ENCODE results near the gene CRACR2A.

The CRACR2A gene

GRCh38 chr12:3723916-3724805 is 28.7 kb downstream of the CRACR2A start:
- no peak for DNase-seq

GRCh38 chr12:3722368-3722767 is 30.5 kb downstream of the CRACR2A start:
- no peak for DNase-seq

DNA sequence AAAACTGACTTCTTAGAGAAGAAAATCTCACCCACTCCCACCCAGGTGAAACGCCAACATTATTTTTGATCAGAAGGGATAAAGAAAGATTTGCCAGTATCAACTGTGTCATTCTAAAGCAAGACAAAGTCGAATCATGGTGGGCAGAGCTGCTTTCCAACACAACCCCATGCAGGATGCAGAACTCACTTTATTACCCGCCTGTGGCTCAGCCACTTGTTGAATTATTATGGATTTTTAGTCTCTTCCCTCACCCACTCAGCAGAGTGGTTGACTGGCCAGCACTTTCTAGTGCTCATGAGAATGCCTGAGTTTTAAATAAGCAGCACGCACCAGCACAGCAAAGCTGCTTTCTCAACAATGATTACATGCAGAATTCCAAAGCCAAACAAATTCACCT is 32.1 kb downstream of the CRACR2A start:
- no peak for DNase-seq

DNA sequence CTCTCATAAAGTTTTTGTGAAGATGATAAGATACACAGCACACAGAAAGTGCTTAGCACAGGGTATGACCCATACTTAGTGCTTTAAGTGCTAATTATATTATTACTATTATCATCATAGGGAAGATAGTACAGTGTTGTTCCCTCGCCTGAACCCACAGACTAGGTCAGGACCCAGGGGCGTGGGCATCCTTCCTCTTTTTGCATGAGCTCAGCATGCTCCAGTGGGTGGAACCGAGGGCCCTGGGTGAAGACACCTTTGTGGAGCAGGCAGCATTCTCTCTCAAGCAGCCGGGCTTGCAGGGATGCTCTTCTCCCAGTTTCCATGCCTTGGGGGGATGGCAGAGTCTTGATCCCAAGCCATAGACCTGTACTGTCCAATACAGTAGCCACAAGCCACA is 34.8 kb downstream of the CRACR2A start:
- DNase-seq = no peak

DNA sequence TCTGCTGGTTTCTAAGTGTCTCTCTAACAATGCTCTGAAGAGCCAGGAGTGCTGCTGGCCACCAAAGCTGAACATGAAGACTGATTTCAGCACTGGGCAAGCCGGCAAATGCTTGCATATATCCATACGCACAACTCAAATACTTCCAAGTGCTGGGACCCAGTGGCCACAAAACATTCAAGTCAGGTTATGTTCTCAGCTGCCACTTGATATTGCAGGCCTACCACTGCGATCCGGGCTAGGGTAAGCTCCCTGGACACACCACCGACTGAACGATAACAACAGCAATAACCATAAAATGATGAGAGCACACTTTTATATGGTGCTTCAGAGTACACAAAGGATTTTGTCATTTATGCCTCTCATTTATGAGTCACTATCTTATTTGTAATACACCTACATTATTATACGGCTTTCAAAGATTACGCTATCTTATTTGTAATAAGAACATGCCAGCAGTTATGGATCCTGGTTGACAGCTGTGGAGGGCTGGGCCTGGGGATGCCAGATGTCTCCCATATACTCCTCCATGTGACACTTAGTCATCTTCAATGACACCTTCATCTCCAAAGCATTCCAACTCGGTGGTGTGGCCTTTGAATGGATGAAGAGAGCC is 35.5 kb downstream of the CRACR2A start:
- DNase-seq = no peak

- DNase-seq = no peak
These were observed 36.9 kb downstream of the CRACR2A start for GRCh38 chr12:3715999-3716398.

DNA sequence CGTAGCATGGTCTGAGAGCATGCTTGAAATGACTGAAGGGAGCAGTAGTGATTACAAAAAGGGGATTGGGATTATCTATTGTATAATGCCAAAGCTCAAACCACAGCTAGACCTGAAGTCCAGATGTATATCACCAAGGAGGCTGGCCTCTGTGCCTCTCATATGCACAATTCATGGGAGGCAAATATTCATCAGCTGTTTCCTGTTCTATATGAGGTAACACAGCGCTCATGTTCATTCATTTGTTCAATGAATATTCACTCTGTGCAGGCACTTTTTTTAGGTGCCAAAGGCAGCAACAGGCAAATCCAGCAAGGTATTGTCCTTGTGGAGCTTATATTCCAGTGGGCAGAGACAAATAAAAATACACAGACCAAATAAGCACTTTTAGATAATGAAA is 39.0 kb downstream of the CRACR2A start:
- no peak for DNase-seq

DNA sequence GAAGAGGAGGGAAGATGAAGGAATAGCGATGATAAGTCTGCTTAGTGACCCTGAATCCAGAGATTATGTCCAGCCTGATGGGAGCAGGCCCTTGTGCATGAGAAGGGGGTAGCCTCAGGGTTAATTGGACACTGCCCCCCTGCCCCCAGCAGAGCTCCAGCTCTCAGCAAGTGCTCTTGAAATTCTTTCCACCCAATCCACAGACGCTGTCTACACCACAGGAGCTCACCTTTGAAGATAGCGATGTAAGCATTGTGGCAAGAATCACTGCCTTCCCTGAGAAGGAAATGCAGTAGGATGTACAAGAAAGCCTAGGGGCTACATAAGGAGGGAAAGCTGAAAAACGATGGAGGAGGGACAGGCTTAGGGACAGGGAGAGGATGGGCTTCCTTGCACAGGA is 39.4 kb downstream of the CRACR2A start:
- no peak for DNase-seq

DNA sequence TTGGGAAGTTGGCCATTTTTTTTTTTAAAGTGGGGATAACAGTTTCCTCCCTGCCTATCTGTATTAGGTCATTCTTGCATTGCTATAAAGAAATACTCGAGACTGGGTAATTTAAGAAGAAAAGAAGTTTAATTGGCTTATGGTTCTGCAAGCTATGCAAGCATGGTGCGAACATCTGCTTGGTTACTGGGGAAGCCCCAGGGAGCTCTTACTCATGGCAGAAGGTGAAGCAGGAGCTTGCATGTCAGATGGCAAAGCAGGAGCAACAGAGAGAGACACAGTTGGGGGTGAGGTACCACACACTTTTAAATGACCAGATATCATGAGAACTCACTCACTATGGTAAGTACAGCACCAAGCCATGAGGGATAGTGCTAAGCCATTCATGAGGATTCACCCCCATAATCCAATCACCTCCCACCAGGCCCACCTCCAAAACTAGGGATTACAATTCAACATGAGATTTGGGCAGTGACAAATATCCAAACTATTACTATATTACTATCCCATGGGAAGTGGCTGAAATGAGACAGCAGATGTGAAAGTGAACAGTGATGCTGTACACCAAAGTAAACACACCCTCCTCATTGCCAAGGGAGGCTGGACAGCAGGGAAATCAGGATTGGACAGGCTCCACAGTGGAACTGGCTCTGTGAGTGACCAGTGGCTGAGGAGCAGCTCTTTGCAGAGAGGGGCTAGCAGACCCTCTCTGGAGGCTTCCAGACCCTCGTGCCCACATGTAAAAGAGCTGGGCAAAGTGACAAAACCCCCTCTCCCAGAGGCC is 40.5 kb downstream of the CRACR2A start:
- DNase-seq = no peak

GRCh38 chr12:3705354-3705675 is 47.6 kb downstream of the CRACR2A start:
- DNase-seq = no peak

DNA sequence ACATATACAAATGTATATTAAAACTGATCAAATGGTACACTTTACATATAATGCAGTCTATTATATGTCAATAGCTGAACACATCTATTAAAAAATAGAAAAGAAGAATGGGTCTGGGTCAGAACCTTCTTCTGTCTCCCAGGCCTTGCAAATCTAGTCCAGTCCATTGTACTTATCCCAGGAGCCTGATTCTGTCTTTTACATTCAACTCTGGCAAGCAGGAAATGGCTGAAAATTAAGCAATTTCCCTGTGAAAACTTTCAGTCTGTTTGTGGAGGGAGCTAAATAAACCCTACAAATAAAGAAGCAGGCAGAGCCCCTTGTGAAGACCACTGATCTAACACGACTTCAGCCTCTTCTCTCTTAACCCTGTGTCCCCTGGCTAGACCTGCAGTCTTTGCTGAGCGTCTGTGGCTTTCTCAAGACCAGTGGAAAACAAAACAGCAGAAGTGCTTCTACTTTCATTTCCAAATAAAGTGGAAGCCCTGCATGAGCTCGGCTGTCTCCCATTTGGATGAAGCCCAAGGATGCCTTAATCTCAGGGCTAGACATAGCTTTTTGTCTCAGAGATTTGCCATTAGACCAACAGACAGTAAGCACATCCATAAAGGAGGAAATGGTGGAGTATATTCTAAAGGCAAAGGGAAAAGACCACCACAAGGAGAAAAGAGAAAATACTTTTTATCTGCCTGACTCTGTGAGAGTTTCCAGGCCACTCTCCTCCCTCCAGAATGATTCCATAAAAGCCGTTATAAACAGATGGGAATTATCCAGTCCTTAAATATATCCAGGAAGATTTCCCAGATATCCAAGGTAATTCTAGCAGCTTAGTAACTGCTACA is 48.2 kb downstream of the CRACR2A start:
- no peak for DNase-seq

GRCh38 chr12:3700861-3701260 is 52.0 kb downstream of the CRACR2A start:
- no peak for DNase-seq

DNA sequence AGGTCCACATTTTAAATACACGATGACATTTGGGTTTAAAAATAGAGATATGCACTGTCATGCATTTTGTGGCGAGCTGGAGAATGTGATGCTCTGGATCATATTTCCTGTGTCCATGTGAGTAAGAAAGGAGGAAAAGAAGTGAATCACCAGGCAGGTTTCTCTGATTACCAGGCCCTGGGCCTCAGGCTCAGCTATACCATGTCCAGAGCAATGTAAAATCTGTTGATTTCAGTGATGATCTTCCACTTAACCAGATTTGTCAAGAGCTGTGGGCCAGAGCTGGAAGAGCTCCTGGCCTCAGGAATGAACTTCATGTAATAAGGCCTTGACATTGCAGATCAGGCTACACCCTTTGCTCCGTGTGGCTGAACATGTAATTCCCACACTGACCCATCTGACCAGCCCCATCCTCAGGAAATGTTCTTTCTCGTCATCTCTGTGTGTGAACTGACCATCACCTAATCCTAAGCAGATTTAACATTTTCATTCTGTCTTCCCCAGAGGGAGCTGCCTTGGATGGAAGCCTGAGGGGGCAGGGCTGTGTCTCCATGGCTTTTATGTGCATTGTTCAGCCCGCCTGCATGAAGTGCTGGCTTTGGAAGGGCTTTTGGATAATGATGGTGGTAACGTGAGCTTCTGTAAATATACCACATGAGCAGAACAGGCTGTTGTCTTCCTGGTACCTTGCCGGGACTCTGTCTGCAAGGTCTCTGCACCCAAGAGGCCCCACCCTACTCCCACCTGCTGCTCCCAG is 54.5 kb downstream of the CRACR2A start:
- no peak for DNase-seq

DNA sequence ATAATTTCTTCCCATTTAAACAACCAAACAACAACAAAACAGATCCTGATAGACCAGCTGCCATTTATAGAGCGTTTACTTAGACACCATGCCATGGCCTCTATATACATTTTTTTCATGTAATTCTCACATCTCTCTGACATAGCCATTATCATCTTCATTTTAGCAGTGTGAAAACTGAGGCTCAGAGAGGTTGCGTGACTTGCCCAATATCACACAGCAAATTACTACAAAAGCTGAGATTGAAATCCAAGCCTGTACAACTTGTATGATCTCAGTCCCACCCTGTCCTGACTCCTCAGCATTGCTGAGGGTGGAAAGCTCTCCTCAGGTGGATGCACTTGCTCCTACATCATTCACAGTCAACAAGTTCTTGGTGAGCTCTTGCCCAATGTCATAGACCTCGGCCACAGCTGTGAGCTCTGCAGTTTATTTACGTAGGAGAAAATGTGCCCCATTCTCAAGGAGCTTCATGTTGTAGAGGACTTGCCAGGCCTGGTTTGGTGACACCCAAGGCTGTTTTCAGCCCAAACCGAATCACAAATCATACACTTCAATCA is 55.5 kb downstream of the CRACR2A start:
- DNase-seq = no peak

GRCh38 chr12:3694673-3695072 is 58.2 kb downstream of the CRACR2A start:
- no peak for DNase-seq

- DNase-seq = no peak
These were observed 60.1 kb downstream of the CRACR2A start for GRCh38 chr12:3692616-3693365.

GRCh38 chr12:3686463-3686862 is 66.4 kb downstream of the CRACR2A start:
- no peak for DNase-seq

DNA sequence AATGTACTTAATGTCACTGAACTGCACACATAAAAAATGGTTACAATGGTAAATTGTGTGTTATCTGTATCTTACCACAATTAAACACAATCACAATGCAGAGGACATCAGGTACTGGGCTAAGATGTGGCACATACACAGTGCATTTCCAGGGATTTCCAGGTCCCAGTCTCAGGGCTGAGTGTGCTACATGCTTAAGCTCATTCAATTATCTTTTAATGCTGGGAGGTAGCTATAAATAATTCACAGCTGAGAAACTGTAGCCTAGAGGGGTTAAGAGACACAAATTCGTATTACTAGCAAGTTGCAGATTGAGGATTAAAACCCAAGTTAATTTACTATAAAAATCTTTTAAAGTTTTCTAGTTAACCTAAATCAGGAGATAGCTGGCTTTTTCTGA is 67.1 kb downstream of the CRACR2A start:
- DNase-seq = no peak

DNA sequence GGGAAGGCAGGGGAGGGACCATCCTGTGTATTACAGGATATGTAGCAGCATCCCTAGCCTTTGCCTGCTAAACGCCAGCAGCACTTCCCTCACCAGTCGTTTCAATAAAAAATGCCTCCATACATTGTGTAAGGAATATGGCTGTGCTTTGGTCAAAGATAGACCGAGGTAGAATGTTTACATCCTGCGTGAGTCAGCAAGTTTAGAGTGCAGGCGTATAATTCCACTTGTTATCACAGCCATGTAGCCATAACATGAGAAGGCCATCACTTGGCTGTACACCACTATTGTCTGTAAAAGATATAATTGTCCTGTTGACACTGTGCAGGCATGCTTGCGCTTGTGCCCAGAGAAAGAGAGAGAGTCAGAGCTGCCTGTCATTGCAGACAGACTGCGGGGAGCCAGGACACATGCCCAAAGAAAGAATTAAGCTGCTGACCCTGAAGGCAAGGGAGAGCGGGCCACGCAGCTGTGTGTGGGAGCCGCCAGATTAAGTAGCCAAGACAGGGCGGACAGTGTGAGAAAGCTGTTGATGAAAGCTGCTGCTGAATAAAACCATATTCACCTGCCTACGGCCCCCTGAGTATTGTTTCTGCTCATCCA is 68.4 kb downstream of the CRACR2A start:
- DNase-seq = no peak

DNA sequence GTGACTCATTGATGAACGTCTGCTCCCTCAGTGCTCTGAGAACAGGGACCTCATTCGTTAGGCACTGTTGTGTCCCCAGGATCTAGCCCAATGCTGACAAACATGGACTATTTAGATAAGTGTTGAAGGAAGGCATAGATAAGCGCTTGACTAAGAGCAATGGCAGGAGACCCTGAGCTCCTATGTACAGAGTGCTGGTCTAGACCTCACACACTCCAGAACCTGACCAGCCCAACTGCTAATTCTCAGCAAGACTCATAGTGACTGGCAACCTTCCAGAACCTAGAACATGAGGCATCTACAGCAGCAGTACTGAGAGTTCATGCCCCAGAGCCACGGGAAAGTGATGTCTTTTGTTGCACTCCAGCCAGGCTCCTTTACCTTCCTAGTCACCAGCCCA is 69.2 kb downstream of the CRACR2A start:
- no peak for DNase-seq
